Muscle of leg (tissue), 11 donors: ENCODE results near the gene ERVMER34-1. TPM values are rescaled to one million over a fixed set of nuclear protein-coding genes. Genes with fewer than 3 reads are reported as not detected.

Experiments
- DNase-seq: peaks from one replicate; pipeline ENCODE4 v3.0.0; 2013
- H3K27ac ChIP-seq: one replicate; pipeline ENCODE4 v1.5.1; 2013; ENCODE audit warnings: mild to moderate bottlenecking, low read length, control low read depth
- H3K27me3 ChIP-seq: one replicate; pipeline ENCODE4 v1.6.1; 2013; ENCODE audit warnings: low read length; ENCODE audit not compliant: control insufficient read depth, insufficient read depth
- H3K36me3 ChIP-seq: one replicate; pipeline ENCODE4 v1.6.1; 2013; ENCODE audit warnings: low read length; ENCODE audit not compliant: control insufficient read depth, insufficient read depth
- H3K4me1 ChIP-seq: one replicate; pipeline ENCODE4 v1.6.1; 2013; ENCODE audit warnings: low read length; ENCODE audit not compliant: control insufficient read depth, insufficient read depth
- H3K4me3 ChIP-seq: one replicate; pipeline ENCODE4 v1.5.1; 2013; ENCODE audit warnings: low read length, control low read depth
- H3K9me3 ChIP-seq: replicated peaks from 2 replicates; pipeline ENCODE4 v1.6.1; 2013; ENCODE audit warnings: low read depth, low read length; ENCODE audit not compliant: control insufficient read depth
- WGBS: methylation state at CpG from one replicate; pipeline ENCODE4 v1.1.5; 2013; ENCODE audit warnings: missing lambda C conversion rate; ENCODE audit not compliant: insufficient coverage; 5-methylcytosine and 5-hydroxymethylcytosine counted together
- polyA plus RNA-seq, 8 donors: library from polyadenylated mRNA; unstranded; fragments of 120-200 nt; gene quantifications; one replicate each; pipeline versions ENCODE4 v1.2.1 to v1.2.3, GENCODE V29; 2013; ENCODE audit warnings: inconsistent platforms in 1 of 8, low replicate concordance in 1 of 8; ENCODE audit not compliant: insufficient read length in 8 of 8, insufficient read depth in 1 of 8
- total RNA-seq: library from RNA; stranded (reverse); fragments of 120-200 nt; gene quantifications from one replicate; pipeline ENCODE4 v1.2.4, GENCODE V29; 2013

The ERVMER34-1 gene
- total and polyA plus RNA-seq, 9 donors: 0.35 to 0.92 (median 0.69) TPM

GRCh38 chr4:52755426-52755825 is 4.2 kb upstream of the ERVMER34-1 start:
- no peak overlapping the region for H3K27ac ChIP-seq
- no peaks in the 10 kb centered on the region for H3K36me3 ChIP-seq
- peaks cover 10% of the 10 kb centered on the region for H3K4me1 ChIP-seq
- no peaks in the 10 kb centered on the region for H3K9me3 ChIP-seq
- H3K4me3 ChIP-seq: no peak overlapping the region
- peaks cover 22% of the 10 kb centered on the region for H3K27me3 ChIP-seq
- DNase-seq: peak; percentile 5

- Histone ChIP-seq H3K4me1 (peaks cover 10% of the 10 kb centered on the region), H3K4me3 (no peak overlapping the region), H3K27ac (no peak overlapping the region), H3K9me3 (no peaks in the 10 kb centered on the region), H3K27me3 (peaks cover 23% of the 10 kb centered on the region), H3K36me3 (no peaks in the 10 kb centered on the region)
- no peak for DNase-seq
- 93% methylated on average over 4 of the region's 6 CpGs for WGBS
Observed at GRCh38 chr4:52752936-52753335, 1.7 kb upstream of the ERVMER34-1 start.

GRCh38 chr4:52751487-52751911 is 274 bp upstream of the ERVMER34-1 start:
- DNase-seq: no peak
- Histone ChIP-seq H3K4me1 (peaks cover 10% of the 10 kb centered on the region), H3K27me3 (peaks cover 23% of the 10 kb centered on the region), H3K36me3 (no peaks in the 10 kb centered on the region), H3K9me3 (no peaks in the 10 kb centered on the region), H3K4me3 (peak overlapping the region; percentile 50), H3K27ac (no peak overlapping the region)
- WGBS: 5% methylated on average over 26 of the region's 26 CpGs

GRCh38 chr4:52750213-52750612 is 1.0 kb downstream of the ERVMER34-1 start:
- Histone ChIP-seq H3K9me3 (no peaks in the 10 kb centered on the region), H3K4me1 (peaks cover 10% of the 10 kb centered on the region), H3K4me3 (no peak overlapping the region), H3K27ac (no peak overlapping the region), H3K27me3 (peaks cover 23% of the 10 kb centered on the region), H3K36me3 (no peaks in the 10 kb centered on the region)
- WGBS: 100% methylated on average over 1 of the region's 11 CpGs
- no peak for DNase-seq

GRCh38 chr4:52748432-52748831 is 2.8 kb downstream of the ERVMER34-1 start:
- no peaks in the 10 kb centered on the region for H3K9me3 ChIP-seq
- no peak overlapping the region for H3K27ac ChIP-seq
- H3K27me3 ChIP-seq: peaks cover 23% of the 10 kb centered on the region
- no peaks in the 10 kb centered on the region for H3K36me3 ChIP-seq
- 67% methylated on average over 5 of the region's 6 CpGs for WGBS
- no peak for DNase-seq
- no peak overlapping the region for H3K4me3 ChIP-seq
- H3K4me1 ChIP-seq: peaks cover 10% of the 10 kb centered on the region

- WGBS: 100% methylated on average over 2 of the region's 5 CpGs
- no peaks in the 10 kb centered on the region for H3K27me3 ChIP-seq
- DNase-seq: no peak
- peaks cover 2% of the 10 kb centered on the region for H3K9me3 ChIP-seq
- no peaks in the 10 kb centered on the region for H3K36me3 ChIP-seq
- no peak overlapping the region for H3K27ac ChIP-seq
- no peak overlapping the region for H3K4me3 ChIP-seq
- no peaks in the 10 kb centered on the region for H3K4me1 ChIP-seq
Observed at GRCh38 chr4:52744588-52744987, 6.6 kb downstream of the ERVMER34-1 start.

- H3K4me3 ChIP-seq: no peak overlapping the region
- no peak overlapping the region for H3K27ac ChIP-seq
- peak; percentile 4 for DNase-seq
Observed at GRCh38 chr4:52743444-52744019, 7.7 kb downstream of the ERVMER34-1 start.

GRCh38 chr4:52729586-52729985 is 21.6 kb downstream of the ERVMER34-1 start:
- no peaks in the 10 kb centered on the region for H3K36me3 ChIP-seq

More at GRCh38 chr4:52743444-52744019, 7.7 kb downstream of the ERVMER34-1 start:
- Histone ChIP-seq H3K9me3 (peaks cover 2% of the 10 kb centered on the region), H3K36me3 (no peaks in the 10 kb centered on the region), H3K27me3 (no peaks in the 10 kb centered on the region), H3K4me1 (no peaks in the 10 kb centered on the region)
- WGBS: no CpG with 5 or more reads among the region's 4 CpGs

GRCh38 chr4:52728691-52729240 is 22.5 kb downstream of the ERVMER34-1 start:
- Histone ChIP-seq H3K4me1 (no peaks in the 10 kb centered on the region), H3K9me3 (no peaks in the 10 kb centered on the region), H3K27me3 (no peaks in the 10 kb centered on the region), H3K36me3 (no peaks in the 10 kb centered on the region), H3K4me3 (no peak overlapping the region), H3K27ac (no peak overlapping the region)
- DNase-seq: no peak
- WGBS: no CpG with 5 or more reads among the region's 2 CpGs

More at GRCh38 chr4:52729586-52729985, 21.6 kb downstream of the ERVMER34-1 start:
- Histone ChIP-seq H3K4me3 (no peak overlapping the region), H3K9me3 (no peaks in the 10 kb centered on the region), H3K27ac (no peak overlapping the region), H3K4me1 (no peaks in the 10 kb centered on the region), H3K27me3 (no peaks in the 10 kb centered on the region)
- no peak for DNase-seq

GRCh38 chr4:52726826-52727580 is 24.2 kb downstream of the ERVMER34-1 start:
- H3K4me3 ChIP-seq: no peak overlapping the region
- H3K36me3 ChIP-seq: no peaks in the 10 kb centered on the region
- H3K27me3 ChIP-seq: no peaks in the 10 kb centered on the region
- WGBS: 50% methylated on average over 1 of the region's 3 CpGs
- H3K4me1 ChIP-seq: peaks cover 3% of the 10 kb centered on the region
- no peaks in the 10 kb centered on the region for H3K9me3 ChIP-seq
- DNase-seq: no peak
- H3K27ac ChIP-seq: no peak overlapping the region
